Sigmoid colon (tissue), 3 donors: Measurements from ENCODE around the gene TMEM176A.

Source experiments
- POLR2A ChIP-seq, 2 donors: fragments of 450-650 bp; IDR thresholded peaks; one replicate each; pipeline ENCODE4 v1.6.1; 2016; ENCODE audit warnings: antibody characterized with exemption in 2 of 2, mild to moderate bottlenecking in 2 of 2, moderate library complexity in 2 of 2
- TF ChIP-seq, protein P1 (sequence below), 4 experiments: fragments of 450-650 bp in 3 of 4; fragments of 200-600 bp in 1 of 4; IDR thresholded peaks; one replicate each; pipeline ENCODE4 v1.5.1; 2016 to 2019; ENCODE audit warnings: antibody characterized with exemption in 4 of 4, mild to moderate bottlenecking in 3 of 4, moderate library complexity in 2 of 4

- TF ChIP-seq, protein P1, sequence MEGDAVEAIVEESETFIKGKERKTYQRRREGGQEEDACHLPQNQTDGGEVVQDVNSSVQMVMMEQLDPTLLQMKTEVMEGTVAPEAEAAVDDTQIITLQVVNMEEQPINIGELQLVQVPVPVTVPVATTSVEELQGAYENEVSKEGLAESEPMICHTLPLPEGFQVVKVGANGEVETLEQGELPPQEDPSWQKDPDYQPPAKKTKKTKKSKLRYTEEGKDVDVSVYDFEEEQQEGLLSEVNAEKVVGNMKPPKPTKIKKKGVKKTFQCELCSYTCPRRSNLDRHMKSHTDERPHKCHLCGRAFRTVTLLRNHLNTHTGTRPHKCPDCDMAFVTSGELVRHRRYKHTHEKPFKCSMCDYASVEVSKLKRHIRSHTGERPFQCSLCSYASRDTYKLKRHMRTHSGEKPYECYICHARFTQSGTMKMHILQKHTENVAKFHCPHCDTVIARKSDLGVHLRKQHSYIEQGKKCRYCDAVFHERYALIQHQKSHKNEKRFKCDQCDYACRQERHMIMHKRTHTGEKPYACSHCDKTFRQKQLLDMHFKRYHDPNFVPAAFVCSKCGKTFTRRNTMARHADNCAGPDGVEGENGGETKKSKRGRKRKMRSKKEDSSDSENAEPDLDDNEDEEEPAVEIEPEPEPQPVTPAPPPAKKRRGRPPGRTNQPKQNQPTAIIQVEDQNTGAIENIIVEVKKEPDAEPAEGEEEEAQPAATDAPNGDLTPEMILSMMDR (IDR thresholded peaks at IDR 0.05) = no peak
- no peak for TF ChIP-seq POLR2A (IDR thresholded peaks at IDR 0.05)
These were observed 47.3 kb upstream of the TMEM176A start for GRCh38 chr7:150753239-150753638.
